Left cardiac atrium (tissue), 4 donors: ENCODE measurements around the gene FAM168A. TPM values are rescaled to one million over a fixed set of nuclear protein-coding genes. Genes with fewer than 3 reads are reported as not detected.

ENCODE experiments used
- ATAC-seq, 2 donors: fragments of 200-7000 bp; cut with Tn5 transposase; one replicate each; pipeline ENCODE4 v1.9.1; 2020; ENCODE audit warnings: mild to moderate bottlenecking in 2 of 2, moderate library complexity in 2 of 2
- DNase-seq: peaks from one replicate; pipeline ENCODE4 v3.0.0-alpha.2; 2020
- intact Hi-C, 2 donors: fragments of 100-400 bp; cut with DNase I; formaldehyde crosslinking; loops; one replicate each; pipeline versions ENCODE4 v1.14.1 to v1.15.1; 2022 to 2023
- total RNA-seq, 2 donors: library from RNA; stranded (reverse); fragmentation: NEBNext Ultra II Directional; extraction: Animal tissue kit (Norgen Biotek cat#: 25700); gene quantifications; one replicate each; pipeline ENCODE4 v1.2.1, GENCODE V29; 2021
- donor health status: DM: no; HTN: yes; CAD: no.
- donor health status: DM: no; HTN: yes; CAD: no; lungs with severe emphysema.
- donor health status: DM: yes; HTN: yes; CAD: no.
- donor health status: Dilated cardiomyopathy.

Gene FAM168A
- total RNA-seq, 2 donors from 2014 or later = 31.5 to 35.2 TPM

DNA sequence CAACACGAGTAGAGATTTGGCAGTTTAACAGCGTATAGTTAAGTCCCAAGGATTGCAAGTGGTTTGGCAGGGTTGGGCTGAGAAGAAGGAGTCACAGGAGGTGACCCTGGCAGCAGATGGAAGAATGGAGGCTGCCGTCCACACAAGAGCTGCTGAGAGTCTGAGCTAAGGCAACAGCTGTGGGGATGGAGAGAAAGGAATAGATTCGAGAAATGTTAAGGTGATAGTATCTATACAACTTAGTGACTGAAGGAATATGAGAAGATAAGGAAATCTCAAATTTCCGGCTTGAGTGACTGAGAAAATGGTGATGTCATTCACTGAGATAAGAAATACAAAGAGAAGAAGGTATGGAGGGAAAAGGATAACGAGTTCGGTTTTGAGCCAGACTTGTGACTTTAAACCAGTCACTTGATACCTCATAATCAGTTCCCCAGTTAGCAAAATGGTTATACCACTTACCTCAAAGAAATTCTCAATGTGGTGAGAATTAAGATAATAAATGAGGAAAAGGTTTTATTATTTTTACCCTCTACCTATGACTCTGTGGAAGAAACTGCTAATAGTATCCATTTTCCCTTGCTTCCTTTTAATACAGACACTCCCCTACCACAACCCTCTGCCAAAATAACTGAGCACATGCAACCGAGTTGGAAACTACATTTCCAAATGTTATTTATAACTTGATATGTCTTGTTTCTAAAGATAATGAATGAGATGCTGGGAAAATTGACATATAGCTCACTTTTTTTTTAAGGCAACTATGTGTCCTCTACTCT, 30.7 kb downstream of the FAM168A start:
- intact Hi-C loops = no loop called here
- ATAC-seq (peak in 1 of 2 donors; percentile 47), DNase-seq (no peak)

DNA sequence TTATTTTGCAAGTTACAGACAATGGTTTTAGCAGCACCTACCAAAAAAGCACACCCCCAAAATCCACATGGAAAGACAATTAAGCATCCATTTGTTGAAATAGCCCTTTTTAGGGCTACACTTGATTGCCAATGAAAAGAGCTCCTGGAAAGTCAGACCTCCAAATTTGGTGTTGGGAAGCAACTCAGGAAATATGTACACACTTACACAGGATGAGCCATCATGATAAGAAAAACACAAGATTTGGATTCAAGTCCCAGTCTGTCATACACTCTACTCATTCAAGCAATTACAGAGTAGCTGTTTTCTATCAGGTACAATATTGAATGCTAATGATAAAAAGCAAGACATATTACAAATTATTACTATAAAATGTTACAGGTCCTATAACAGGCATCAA, 31.5 kb downstream of the FAM168A start:
- DNase-seq = no peak
- intact Hi-C loops = no loop called here
- ATAC-seq = no peak

DNA sequence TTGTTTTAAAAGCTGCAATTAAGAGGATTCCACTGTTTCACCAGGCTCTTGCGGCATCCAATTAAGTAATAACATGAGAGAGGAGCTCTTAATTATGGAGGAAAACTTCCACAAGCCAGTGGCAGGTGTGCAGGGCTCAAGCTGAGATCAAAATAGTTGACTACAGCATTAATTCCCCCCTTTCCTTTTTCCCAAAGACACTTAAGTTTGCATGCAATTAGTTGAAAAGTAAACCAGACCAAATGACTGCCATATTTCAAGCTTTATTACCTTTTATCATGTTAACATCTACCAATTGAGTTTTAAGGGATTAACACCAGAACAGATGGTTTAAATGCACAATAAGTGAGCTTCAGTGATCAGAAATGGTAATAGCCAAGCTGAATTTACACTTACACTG, 32.1 kb downstream of the FAM168A start:
- no peak for ATAC-seq
- DNase-seq = no peak
- intact Hi-C loops = no loop called here

DNA sequence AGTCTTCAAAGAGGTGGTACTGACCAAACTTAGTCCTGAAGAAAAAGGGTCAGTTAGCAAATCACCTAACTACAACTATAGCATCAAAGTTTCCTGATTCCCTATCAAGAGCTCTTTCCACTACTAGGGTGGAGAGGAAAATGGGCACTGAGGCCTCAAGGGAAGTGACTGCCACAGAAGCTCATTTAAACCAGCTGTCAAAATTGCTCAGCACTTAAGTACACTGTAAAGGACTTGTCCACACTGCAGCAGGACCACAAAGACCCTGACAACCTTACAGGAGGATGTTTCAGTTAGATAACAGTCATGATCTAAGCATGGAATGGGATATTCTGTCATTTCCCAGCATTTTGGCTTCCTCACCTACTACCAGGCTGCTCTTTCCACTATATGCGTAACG, 33.0 kb downstream of the FAM168A start:
- no peak for ATAC-seq

DNA sequence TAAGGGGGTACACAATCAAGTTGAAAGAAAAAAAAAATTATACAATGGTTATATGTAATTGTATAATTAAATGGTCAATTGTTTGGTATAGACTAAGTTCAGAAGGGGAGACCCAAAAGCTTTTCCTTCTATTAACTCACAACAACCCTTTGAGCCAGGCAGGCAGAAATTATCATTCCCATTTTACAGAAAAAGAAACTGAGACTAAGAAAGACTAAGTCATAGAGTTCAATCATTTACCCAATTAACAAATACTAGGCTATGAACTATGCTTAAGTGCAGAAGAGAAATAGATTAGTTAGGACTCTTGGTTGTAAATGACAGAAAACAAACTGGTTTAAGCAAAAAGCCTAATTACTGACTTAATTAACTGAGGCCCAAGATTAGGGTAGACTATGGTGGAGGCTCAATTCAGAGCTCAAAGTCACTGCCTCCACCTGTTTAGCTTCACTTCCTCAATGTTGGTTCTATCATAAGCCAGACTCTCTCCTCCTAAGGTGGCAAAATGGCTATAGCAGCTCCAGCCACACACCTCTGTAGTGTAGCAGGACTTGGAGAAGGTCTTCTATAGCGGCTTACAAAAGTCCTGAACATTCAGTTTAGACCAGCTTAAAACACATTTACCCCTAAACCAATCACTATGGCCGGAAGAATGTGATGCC, 34.2 kb downstream of the FAM168A start:
- intact Hi-C loops = no loop called here
- no peak for DNase-seq
- no peak for ATAC-seq

More for the DNA sequence above, 33.0 kb downstream of the FAM168A start:
- DNase-seq = no peak
- intact Hi-C loops = no loop called here

DNA sequence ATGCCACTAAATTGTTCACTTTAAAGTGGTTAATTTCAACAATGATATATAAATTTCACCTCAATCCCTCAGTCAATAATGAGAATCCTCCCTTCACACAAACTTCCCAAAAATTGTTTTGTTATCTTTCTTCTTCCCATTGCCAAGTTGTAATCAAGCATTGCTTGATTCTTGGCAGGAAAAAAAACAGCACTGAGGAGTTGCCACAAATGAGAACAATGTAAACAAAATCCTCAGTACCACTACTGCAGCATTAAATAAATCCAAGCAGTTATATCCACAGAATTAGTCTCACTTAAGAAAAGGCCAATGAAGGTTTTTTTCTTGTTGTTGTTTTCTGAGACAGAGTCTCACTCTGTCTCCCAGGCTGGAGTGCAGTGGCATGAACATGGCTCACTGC, 38.2 kb downstream of the FAM168A start:
- intact Hi-C loops = no loop called here
- ATAC-seq = no peak

DNA sequence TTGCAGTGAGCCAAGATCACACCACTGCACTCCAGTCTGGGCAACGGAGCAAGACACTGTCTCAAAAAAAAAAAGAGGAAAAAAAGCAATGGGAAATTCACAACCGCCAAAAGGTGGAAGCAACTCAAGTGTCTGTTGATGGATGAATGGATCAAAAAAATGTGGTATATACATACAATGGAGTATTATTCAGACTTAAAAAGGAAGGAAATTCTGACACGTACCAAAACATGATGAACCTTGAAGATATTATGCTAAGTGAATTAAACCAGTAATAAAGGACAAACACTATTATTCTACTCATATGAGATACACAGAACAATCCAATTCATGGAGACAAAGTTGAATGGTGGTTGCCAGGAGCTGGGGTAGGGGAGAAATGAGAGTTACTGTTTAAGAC, 40.9 kb downstream of the FAM168A start:
- intact Hi-C loops = no loop called here
- no peak for ATAC-seq
- DNase-seq = no peak

More for the DNA sequence above, 38.2 kb downstream of the FAM168A start:
- DNase-seq = no peak

DNA sequence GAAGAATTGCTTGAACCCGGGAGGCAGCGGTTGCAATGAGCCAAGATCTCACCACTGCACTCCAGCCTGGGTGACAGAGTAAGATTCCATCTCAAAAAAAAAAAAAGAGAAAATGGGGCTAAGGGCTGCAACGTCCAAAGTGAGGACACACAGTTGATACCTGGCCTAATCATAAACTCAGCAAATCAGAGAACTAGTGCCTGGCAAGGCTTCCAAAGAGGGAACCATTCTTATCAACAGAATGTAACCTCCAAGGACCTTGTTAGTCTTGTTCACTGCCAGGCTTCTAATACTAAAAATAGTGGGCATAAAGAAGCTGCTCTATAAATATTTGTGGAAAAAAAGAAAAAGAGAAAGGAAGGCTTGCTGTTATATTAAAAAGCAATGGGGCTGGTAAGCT, 42.3 kb downstream of the FAM168A start:
- ATAC-seq = peak; percentile 47 to 72
- DNase-seq = no peak
- intact Hi-C loops = no loop called here

DNA sequence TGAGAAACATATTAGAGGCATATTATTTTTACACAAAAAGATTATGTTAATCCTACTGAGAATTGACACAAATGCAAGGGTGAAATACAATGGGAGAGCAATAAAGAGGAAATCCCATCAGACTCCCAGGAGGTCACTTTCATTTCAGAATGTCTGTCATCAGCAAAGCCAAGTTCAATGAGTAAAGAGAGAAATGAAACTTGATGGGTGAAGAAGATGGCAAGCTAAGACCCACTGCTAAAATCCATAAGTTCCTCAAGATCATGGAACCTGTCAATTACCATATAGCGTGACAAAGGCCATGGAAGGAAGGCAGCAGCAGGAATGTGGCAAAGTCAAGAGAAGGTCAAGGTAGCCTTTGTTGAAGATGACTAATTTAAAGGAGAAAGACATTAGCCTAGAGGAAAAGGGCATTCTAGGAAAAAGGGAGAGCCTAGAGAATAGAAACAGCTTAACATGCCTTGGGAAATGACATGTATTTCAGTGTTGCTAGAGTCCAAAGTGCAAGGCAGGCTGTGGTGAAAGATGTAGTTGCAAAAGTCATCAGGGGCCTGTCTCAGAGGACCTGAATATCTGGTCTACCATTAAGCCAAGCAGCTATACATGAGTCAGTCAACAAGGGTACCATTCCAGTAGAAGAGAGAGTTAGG, 43.1 kb downstream of the FAM168A start:
- intact Hi-C loops = no loop called here
- DNase-seq (no peak), ATAC-seq (peak in 1 of 2 donors; percentile 27)

DNA sequence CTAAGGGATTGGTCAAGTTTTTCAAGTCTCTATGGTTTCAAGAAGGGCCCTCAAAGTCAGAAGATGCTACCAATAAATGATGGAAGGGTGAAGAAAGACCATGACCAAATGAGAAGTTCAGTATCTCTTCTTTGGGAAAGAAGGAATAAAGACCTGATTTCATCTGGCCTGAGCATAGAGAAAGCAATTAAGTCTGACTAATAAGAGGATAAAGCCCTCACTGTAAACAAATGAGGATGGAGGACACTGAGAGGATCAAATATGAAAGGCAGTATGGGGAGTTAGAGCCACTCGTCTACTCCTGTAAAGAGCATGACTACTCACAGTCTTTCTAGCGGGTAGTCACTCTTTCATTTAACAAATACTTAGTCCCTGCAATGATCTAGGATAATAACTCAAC, 44.6 kb downstream of the FAM168A start:
- ATAC-seq = no peak
- no peak for DNase-seq
- intact Hi-C loops = no loop called here

DNA sequence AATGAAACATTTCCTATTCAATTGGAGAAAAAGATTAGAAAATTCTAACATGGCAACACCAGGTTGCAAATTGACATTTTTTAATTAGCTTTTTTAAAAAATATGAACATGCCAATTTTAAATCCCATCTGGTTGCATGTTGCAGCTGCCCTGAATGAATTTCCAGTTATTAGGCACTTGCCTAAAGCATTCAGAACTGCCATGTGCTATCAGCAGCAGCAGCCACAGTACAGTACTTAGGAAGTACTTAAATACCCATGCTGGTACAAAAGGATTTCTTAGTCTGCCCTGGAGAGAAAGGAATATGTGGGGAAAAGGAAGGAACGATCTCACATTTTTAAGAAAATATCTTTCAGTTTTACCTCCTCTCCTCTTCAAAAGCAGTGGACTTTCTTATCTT, 46.2 kb downstream of the FAM168A start:
- intact Hi-C loops = no loop called here
- ATAC-seq (peak in 1 of 2 donors; percentile 54), DNase-seq (no peak)

DNA sequence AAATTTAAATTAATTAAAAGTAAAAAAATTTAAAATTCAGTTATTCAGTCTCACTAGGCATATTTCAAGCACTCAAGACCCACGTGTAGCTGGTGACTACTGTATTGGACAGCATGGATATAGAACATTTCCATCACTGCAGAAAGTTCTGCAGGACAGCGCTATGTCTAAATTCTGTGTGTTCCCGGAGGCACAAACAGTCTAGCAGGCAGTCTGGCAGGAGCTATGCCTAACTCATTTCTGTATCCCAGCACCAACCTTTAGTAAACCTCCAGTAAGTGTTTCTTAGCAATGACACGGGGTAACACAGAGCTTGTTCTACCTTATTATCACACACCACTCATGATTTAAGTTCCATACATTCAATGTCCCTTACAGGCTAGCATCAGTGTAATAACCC, 48.5 kb downstream of the FAM168A start:
- intact Hi-C loops = no loop called here

DNA sequence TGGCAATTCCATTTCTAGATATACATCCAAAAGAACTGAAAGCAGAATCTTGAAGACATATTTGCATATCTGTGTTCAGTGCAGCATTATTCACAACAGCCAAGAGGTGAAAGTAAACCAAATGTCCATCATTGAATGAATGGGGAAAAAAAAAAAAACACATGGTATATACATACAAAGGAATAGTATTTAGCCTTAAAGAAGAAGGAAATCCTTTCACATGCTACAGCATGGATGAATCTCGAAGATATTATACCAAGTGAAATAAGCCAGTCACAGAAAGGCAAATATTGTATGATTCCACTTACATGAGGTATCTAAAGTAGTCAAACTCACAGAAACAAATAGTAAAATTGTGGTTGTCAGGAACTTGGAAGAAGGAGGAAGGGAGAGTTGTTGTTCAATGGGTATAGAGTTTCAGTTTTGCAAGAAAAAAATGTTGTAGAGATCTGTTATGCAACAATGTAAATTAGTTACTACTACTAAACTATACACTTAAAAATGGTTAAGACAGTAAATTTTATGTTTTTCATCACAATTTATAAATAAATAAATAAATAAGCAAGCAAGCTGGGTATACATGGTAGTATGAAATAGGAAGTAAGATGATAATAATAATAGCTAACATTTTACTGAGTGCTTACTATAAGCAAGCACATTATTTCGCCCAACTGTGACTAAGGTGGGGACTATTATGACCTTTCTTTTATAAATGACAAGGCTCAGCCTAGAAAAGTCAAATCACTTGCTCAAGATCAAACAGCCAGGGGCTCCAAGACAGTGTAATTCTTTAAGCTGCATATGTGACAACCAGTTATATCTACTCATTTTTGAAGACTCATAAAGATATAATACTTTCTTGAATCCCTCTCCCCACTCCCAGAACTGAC, 50.0 kb downstream of the FAM168A start:
- DNase-seq (no peak), ATAC-seq (no peak)
- intact Hi-C loops = no loop called here

More for the DNA sequence above, 48.5 kb downstream of the FAM168A start:
- ATAC-seq = no peak
- no peak for DNase-seq

DNA sequence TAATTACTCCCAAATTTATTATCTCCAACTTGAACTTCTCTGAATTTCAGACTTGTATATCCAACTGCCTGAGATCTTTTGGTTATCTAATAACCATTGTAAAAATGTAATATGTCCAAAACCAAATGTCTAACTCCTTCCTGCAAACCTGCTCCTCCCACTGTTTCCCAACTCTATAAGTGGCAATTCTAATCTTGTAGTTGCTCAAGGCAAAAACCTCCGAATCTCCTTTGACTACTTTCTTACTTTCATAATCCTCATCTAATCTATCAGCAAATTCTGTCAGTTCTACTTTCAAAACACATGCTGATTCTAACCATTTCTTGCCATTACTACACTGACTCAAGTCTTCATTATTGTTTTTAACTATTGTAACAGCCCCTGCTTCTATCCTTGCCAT, 55.7 kb downstream of the FAM168A start:
- intact Hi-C loops = no loop called here
- DNase-seq (no peak), ATAC-seq (no peak)

DNA sequence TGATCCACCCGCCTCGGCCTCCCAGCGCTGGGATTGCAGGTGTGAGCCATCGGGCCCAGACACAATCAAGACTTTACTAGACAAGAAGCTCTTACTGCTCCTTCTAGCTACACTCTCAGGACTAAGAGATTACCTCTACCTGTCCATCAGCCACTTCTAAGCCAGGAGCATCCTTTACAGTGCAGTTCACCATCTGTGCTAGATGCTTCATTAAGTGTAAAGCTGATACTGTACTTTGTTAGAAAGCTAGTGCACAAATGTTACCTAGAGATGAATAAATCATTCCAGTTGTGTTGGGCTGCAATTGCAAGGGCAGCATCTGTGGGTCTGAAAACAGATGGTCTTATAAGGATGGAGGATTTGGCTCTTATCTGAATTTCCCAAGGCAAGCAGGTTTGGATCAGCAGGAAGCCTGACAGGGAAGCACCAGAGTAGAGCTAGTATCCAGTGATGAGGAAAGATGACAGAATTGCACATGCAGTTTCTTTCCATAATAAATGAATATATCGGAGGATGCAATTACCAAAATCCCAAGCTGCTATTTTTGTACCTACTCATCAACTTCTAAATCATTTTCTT, 58.3 kb downstream of the FAM168A start:
- intact Hi-C loops = no loop called here
- ATAC-seq (no peak), DNase-seq (no peak)

DNA sequence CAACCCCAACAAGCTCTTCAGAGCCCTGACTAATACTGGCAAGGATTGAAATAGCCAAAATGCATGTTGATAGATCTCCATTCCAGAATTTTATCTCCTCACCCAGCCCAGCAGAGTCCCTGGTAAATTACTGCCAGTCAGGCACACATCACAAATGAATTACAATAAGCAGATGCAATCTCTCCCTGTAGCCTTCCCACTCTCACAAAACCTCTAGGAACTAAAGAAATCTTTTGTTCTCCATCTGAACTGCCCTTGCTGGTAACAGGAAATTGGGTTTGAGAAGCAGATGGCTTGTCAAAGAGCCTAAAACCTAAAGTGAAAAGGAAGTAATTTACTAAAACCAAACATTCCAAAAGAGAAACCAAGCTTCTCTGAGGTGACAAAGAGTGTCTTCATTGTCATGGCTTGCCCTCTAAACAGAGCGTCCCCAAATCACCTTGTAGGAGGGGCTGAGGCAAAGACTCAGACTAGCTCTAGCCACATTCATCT, 59.5 kb downstream of the FAM168A start:
- DNase-seq = no peak
- intact Hi-C loops = no loop called here
- ATAC-seq = no peak

DNA sequence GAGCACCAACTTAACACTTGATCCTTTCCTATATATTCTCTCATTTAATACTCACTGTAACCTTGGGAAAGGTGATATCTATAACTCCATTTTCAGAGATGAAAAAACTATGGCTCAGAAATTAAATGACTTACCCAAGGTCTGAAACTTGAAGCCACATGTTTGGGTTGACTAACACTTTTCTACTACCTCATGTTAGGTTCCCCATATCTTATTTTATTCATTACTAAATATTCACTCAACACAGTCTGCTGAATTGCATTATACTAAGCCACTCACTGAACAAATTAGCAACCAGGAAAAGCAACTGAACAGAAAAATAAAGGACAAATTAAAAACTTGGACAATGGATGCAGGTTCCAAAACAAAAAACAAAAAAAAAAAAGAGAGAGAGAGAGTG, 59.9 kb downstream of the FAM168A start:
- DNase-seq (no peak), ATAC-seq (no peak)
- intact Hi-C loops = no loop called here

DNA sequence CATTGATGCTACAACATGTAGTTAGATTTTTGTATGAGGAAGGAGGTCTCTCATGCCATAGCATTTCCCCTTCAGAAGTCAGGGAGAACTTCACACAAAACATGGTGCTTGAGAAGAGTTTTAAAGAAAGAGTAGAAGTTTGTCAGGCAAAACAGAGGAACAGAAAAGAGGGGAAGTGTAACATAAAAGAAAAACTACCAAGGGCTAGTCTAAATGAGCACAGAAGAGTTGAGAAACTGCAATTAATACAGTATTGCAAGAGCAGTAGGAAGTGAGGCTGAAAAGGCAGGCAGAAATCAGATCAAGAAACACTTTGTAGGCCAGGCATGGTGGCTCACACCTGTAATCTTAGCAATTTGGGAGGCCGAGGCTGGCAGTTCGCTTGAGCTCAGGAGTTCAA, 61.0 kb downstream of the FAM168A start:
- ATAC-seq (no peak), DNase-seq (no peak)
- intact Hi-C loops = no loop called here

DNA sequence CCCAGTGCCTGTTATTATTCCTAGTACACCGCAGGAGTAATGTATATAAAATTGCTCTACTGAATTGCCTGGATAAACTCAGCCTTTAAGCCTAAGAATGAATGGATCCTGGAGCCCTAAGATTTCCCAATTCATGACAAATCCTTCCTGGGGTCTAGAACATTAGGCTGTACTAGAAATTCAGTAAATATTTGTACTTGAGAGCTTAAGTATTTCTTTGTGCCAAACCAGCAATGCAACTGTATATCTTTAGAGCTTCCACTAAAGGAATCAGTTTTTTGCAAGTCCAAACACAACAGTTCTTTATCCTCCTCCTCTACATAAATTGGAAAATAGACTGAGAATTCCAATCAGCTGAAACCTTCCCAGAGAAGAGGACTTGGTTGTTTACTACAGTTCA, 65.6 kb downstream of the FAM168A start:
- ATAC-seq = no peak
- no peak for DNase-seq
- intact Hi-C loops = no loop called here
